COLO668 (cell line): Measurements from ENCODE around the gene ZNF582.
"Not testable (repeated sequence)": the region's sequence is repeated elsewhere in the genome, so short reads cannot be mapped to it uniquely, and the experiment has no call there.

Experiments used
- DNase-seq: peaks from one replicate; lab custom pipeline; 2025; ENCODE audit not compliant: unreplicated experiment; lab: John Stamatoyannopoulos, UW

The ZNF582 gene

DNA sequence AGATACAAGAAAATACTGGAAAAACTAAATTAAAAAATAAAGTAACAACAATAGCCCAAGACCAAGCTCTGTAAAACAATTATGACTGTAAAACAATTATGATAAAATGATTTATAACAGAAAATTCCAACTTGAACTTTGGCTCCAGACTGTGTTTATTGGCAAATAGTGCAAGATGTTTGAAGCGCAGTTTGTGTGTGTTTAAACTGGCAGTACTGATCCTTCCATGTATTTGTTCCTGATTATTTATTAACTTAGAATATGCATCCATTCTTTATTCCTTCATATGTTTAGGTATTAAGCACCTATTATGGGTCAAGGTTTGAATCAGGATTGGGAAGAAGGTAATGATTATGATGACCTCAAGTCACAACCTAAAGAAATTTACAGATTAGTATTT lies 37.8 kb downstream of the ZNF582 start:
- no peak for DNase-seq

DNA sequence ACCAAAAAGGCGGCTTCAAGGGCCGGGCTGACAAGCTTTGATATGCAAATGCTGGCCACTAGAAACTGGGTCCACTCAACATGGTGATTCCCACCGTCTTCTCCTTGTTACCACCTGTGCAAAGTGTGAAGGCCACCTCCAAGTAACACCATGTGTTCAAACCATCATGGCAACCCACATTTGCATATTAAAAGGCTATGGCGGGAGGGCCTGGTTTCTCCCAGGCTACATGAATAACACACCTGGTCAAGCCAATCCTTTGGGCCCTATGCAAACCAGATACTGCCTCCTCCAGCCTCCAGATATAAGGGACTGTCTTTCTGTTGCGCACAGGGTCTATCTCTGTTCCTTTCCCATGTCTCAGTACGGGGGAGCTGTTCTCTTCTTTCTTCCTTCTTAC lies 42.1 kb downstream of the ZNF582 start:
- no peak for DNase-seq

- peak; percentile 41 for DNase-seq
These were observed 42.8 kb downstream of the ZNF582 start for GRCh38 chr19:56350416-56351045.

DNA sequence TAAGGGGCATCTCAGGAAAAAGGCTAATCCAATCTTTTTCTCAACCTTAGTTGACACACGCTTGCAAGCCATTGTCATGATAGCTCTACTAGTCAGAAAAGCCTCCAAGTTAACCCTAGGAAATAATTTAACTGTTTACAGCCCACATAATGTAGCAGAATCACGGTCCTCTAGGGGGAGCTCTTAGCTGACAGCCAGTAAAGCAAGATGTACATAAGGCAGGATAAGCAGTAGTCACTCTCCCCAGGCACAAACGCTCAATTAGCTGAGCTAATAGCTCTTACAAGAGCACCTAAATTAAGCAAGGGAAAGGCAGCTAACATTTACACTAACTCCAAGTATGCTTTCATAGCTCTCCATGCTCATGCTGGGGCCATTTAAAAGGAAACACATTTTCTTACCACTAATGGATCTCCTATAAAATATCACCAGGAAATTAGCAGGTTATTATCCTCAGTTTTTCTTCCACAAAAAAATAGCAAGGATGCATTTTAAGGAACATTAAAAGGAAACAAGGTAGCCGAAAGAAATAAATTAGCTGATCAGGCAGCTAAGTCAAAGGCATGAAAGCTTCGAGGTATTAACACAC lies 45.0 kb downstream of the ZNF582 start:
- peak; percentile 8 for DNase-seq

DNA sequence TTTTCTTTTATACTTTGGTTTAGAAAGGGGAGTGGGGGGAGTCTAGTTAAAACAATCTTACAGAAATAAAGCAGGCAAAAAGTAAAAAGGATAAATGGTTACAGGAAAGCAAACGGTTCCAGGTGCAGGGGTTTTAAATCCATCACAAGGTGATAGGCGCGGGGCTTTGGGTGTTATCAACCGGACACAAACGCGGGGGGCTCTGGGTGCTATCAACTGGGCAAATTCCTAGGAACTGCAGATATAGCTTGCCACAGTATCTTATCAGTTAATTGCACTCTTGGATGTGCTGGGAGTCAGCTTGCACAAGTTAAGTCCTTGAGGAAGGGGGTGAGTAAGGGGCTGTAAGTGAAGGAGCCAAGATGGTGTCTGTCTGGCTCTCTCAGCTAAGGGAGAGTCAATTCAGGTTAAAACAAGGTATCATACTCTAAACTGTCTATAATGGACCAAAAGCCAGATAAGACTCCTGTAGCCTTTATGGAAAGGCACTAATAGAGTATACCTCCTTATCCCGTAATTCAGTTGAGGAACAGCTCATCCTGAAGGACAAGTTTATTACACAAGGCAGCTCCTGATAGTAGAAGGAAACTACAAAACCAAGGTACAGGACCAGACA lies 46.1 kb downstream of the ZNF582 start:
- DNase-seq = no peak

- no peak for DNase-seq
These were observed 51.4 kb downstream of the ZNF582 start for GRCh38 chr19:56341948-56342347.

- not testable (repeated sequence) for DNase-seq
These were observed 54.3 kb downstream of the ZNF582 start for GRCh38 chr19:56339031-56339430.

DNA sequence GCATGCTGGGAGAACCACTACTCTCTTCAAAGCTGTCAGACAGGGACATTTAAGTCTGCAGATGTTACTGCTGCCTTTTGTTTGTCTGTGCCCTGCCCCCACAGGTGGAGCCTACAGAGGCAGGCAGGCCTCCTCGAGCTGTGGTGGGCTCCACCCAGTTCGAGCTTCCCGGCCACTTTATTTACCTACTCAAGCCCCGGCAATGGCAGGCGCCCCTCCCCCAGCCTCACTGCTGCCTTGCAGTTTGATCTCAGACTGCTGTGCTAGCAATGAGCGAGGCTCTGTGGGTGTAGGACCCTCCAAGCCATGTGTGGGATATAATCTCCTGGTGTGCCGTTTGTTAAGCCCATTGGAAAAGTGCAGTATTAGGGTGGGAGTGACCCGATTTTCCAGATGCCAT lies 56.3 kb downstream of the ZNF582 start:
- DNase-seq = not testable (repeated sequence)

DNA sequence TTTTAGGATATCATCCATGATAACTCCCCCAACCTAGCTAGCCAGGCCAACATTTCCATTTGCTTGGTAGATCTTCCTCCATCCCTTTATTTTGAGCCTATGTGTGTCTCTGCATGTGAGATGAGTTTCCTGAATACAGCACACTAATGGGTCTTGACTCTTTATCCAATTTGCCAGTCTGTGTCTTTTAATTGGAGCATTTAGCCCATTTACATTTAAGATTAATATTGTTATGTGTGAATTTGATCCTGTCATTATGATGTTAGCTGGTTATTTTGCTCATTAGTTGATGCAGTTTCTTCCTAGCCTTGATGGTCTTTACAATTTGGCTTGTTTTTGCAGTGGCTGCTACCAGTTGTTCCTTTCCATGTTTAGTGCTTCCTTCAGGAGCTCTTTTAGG lies 58.0 kb downstream of the ZNF582 start:
- not testable (repeated sequence) for DNase-seq

GRCh38 chr19:56333506-56333905 lies 59.8 kb downstream of the ZNF582 start:
- DNase-seq = peak; percentile 32
